DND-41 (cell line): Measurements from ENCODE around the gene MMP20.

ENCODE experiments used
- EZH2 ChIP-seq: IDR thresholded peaks from 3 replicates; pipeline ENCODE4 v1.6.1; 2012; ENCODE audit warnings: borderline replicate concordance, low read depth, mild to moderate bottlenecking, moderate library complexity, low read length, inconsistent platforms; ENCODE audit not compliant: severe bottlenecking
- TF ChIP-seq, protein P1 (sequence below): IDR thresholded peaks from 2 replicates; pipeline ENCODE4 v1.5.1; 2012; ENCODE audit warnings: borderline replicate concordance, low read length, moderate library complexity, mild to moderate bottlenecking; ENCODE audit not compliant: poor library complexity, severe bottlenecking; ENCODE audit errors: extremely low read depth

DNA sequence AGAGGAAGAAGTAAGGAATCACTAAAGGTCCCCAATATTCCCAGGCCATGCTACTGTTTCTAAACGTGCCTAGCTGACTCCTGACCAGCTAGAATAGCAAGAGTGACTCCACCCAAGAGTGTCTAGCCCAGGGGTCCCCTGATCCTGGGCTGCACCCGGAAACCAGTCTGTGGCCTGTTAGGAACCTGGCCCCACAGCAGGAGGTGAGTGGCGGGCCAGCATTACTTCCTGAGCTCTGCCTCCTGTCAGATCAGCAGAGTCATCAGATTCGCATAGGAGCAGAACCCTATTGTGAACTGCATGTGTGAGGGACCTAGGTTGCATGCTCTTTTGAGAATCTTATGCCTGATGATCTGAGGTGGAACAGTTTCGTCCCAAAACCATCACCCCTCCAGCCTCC, 2.0 kb downstream of the MMP20 start:
- TF ChIP-seq, protein P1, sequence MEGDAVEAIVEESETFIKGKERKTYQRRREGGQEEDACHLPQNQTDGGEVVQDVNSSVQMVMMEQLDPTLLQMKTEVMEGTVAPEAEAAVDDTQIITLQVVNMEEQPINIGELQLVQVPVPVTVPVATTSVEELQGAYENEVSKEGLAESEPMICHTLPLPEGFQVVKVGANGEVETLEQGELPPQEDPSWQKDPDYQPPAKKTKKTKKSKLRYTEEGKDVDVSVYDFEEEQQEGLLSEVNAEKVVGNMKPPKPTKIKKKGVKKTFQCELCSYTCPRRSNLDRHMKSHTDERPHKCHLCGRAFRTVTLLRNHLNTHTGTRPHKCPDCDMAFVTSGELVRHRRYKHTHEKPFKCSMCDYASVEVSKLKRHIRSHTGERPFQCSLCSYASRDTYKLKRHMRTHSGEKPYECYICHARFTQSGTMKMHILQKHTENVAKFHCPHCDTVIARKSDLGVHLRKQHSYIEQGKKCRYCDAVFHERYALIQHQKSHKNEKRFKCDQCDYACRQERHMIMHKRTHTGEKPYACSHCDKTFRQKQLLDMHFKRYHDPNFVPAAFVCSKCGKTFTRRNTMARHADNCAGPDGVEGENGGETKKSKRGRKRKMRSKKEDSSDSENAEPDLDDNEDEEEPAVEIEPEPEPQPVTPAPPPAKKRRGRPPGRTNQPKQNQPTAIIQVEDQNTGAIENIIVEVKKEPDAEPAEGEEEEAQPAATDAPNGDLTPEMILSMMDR, result no peak
- no peak for TF ChIP-seq EZH2
